ES-I3 (cell line): ENCODE results near the gene GREM2.
A peak's percentile ranks its signal among the peaks of the same experiment; 100 is the strongest.

Experiments
- H3K36me3 ChIP-seq: 2 replicates; pipeline ENCODE4 v1.6.1; 2013; ENCODE audit warnings: mild to moderate bottlenecking, low read length, control low read depth, moderate library complexity; ENCODE audit not compliant: insufficient read depth
- H3K4me1 ChIP-seq: 2 replicates; pipeline ENCODE4 v1.6.1; 2013; ENCODE audit warnings: mild to moderate bottlenecking, control low read depth, low read length; ENCODE audit not compliant: insufficient read depth
- H3K9ac ChIP-seq: 2 replicates; pipeline ENCODE4 v1.6.1; 2013; ENCODE audit warnings: low read depth, mild to moderate bottlenecking, low read length, moderate library complexity
- H3K9me3 ChIP-seq: 2 replicates; pipeline ENCODE4 v1.6.1; 2013; ENCODE audit warnings: mild to moderate bottlenecking, low read length, moderate library complexity; ENCODE audit not compliant: control insufficient read depth, insufficient read depth

GREM2 gene

DNA sequence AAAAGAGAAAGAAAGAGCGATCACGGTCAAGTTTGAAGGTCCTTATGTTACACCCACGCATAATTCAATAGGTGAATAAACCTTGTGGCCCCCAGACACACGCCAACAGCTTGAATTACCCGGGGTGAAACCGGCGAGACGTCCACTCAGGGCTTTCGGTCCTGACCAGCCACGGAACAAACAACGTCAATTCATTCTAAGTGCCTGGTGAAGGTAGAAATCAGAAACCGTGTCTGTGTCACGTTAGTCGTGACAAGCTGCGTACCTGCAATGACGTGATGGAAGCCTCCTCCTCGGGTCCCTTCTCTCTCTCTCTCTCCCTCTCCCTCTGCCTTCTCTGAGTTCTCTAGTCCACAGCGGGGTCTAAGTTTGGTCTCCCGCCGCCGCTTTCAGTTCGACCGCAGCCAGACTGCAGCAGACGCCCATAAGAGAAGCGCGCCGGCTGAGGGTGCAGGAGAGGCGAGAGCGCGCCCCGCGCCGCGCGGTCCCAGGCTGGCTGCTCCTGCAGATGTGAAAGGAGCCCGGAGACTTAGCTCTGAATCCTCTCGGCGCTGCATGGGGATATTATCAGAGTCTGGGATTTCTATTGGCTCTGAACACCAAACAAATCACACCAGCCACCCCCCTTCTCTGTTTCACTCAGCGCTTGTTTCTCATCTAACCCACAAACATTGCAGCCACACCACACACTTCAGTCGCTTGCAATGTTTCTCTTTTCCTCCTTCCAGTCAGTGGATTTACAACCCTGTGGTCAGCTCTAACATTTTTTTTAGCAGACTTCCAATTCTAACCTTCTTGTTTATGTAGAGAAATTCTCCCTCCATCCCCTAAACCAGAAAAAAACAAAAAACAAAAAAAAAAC, at the start of gene GREM2:
Gene GREM2 (minus strand): TSS at position 537 of the 862 bp plus-strand sequence. CDS start 118,680 bp downstream, outside the sequence.
- Histone ChIP-seq H3K36me3 (no peaks in the 10 kb centered on the region), H3K4me1 (peaks cover 8% of the 10 kb centered on the region; the same call in 1 of the 2 replicates), H3K9me3 (no peaks in the 10 kb centered on the region), H3K9ac (peak within 1 kb of the TSS; percentile 69)

GRCh38 chr1:240658312-240658960, 46.5 kb upstream of the GREM2 start:
- no peaks in the 10 kb centered on the region for H3K4me1 ChIP-seq
- H3K9me3 ChIP-seq, result no peaks in the 10 kb centered on the region; the same call in 1 of the 2 replicates
- H3K36me3 ChIP-seq, result no peaks in the 10 kb centered on the region
- H3K9ac ChIP-seq, result no peak overlapping the region

GRCh38 chr1:240656531-240656930, 44.6 kb upstream of the GREM2 start:
- no peaks in the 10 kb centered on the region for H3K4me1 ChIP-seq

GRCh38 chr1:240652961-240653409, 41.0 kb upstream of the GREM2 start:
- Histone ChIP-seq H3K9ac (no peak overlapping the region), H3K9me3 (no peaks in the 10 kb centered on the region; the same call in 1 of the 2 replicates), H3K36me3 (no peaks in the 10 kb centered on the region), H3K4me1 (no peaks in the 10 kb centered on the region; the same call in 1 of the 2 replicates)

More at GRCh38 chr1:240656531-240656930, 44.6 kb upstream of the GREM2 start:
- Histone ChIP-seq H3K9me3 (no peaks in the 10 kb centered on the region; the same call in 1 of the 2 replicates), H3K36me3 (no peaks in the 10 kb centered on the region), H3K9ac (no peak overlapping the region)

DNA sequence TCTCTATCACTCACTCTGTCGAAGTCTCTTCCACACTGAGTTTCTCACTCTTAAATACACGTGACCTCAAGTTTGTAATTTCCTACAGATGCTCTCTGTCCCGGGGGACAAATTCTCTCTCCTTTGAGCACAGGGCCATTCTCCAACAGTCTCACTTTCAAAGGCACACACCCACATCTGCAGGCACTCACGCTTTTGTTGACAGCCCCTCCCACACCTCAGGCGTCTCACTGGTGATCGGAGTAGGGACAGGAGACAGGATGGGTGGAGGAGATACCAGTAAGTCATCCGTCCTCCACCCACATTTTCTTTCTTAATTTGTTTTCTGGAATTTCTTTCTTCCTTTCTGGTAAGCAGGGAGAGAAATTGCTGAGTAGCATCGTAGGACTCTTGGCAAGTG, 40.6 kb upstream of the GREM2 start:
- H3K9ac ChIP-seq, result no peak overlapping the region
- no peaks in the 10 kb centered on the region for H3K9me3 ChIP-seq
- no peaks in the 10 kb centered on the region; the same call in 1 of the 2 replicates for H3K4me1 ChIP-seq
- H3K36me3 ChIP-seq, result no peaks in the 10 kb centered on the region

GRCh38 chr1:240650877-240651276, 38.9 kb upstream of the GREM2 start:
- no peaks in the 10 kb centered on the region for H3K36me3 ChIP-seq
- H3K9ac ChIP-seq, result no peak overlapping the region
- no peaks in the 10 kb centered on the region for H3K9me3 ChIP-seq
- no peaks in the 10 kb centered on the region; the same call in 1 of the 2 replicates for H3K4me1 ChIP-seq

GRCh38 chr1:240649733-240650721, 38.1 kb upstream of the GREM2 start:
- Histone ChIP-seq H3K36me3 (no peaks in the 10 kb centered on the region), H3K4me1 (no peaks in the 10 kb centered on the region; the same call in 1 of the 2 replicates), H3K9ac (no peak overlapping the region), H3K9me3 (no peaks in the 10 kb centered on the region)

DNA sequence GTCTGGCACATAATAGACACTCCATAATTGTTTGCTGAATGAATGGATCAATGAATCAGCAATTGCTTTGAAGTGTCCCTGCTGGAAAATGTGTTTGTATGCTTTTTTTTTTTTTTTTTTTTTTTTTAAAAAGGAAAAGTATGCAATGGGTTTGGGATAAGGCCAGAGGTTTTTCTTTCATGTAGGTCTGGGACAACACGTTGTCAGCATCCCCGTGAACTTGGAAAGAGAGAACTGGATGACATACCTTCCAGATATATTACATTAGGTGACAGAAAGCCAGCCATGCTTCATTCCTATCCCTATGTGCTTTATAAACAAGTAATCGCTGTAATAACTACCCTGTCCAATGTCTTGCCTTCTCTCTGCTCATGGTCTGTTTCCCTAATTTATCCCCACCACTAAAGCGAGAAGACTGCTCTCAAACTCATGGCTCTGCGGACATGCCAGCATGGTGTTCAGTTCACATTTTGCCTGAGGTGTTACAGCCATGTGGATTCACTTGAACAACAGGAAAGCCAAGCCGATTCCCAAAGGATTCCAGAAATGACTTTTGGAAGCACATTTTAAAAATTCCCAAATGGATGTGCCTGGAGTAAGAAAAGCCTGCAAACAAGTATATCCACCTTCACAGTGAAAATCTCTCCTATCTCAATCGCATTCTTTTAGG, 34.8 kb upstream of the GREM2 start:
- Histone ChIP-seq H3K4me1 (no peaks in the 10 kb centered on the region; the same call in 1 of the 2 replicates), H3K9me3 (no peaks in the 10 kb centered on the region), H3K9ac (no peak overlapping the region), H3K36me3 (no peaks in the 10 kb centered on the region)

GRCh38 chr1:240644732-240645131, 32.8 kb upstream of the GREM2 start:
- H3K9me3 ChIP-seq, result no peaks in the 10 kb centered on the region
- H3K4me1 ChIP-seq, result no peaks in the 10 kb centered on the region
- H3K36me3 ChIP-seq, result no peaks in the 10 kb centered on the region
- H3K9ac ChIP-seq, result no peak overlapping the region

- Histone ChIP-seq H3K9me3 (no peaks in the 10 kb centered on the region), H3K9ac (no peak overlapping the region), H3K4me1 (peaks cover 7% of the 10 kb centered on the region), H3K36me3 (no peaks in the 10 kb centered on the region)
These were observed 23.7 kb upstream of the GREM2 start for GRCh38 chr1:240635466-240636256.

DNA sequence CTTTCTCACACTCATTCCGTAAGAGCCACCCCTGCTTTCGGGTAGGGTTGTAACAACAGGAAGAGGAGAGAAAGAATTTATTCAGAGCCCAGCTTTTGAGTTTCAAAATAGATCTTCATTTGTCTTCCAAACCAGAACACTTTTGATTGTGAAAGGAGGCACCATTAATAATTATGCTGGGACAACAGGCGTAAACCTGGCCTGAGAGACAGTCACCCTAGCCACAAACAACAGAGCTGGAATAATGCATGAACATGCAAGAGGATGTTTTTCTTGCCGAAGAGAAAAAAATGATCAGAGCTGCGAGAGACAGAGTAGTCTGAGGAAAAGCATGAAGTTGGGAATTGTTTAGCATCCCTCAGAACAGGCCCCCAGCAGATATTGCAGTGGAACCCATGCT, 18.5 kb upstream of the GREM2 start:
- Histone ChIP-seq H3K9me3 (no peaks in the 10 kb centered on the region), H3K36me3 (no peaks in the 10 kb centered on the region), H3K4me1 (peaks cover 10% of the 10 kb centered on the region), H3K9ac (no peak overlapping the region)

GRCh38 chr1:240621249-240621648, 9.3 kb upstream of the GREM2 start:
- Histone ChIP-seq H3K4me1 (no peaks in the 10 kb centered on the region), H3K9ac (no peak overlapping the region), H3K9me3 (no peaks in the 10 kb centered on the region)

More at GRCh38 chr1:240621249-240621648, 9.3 kb upstream of the GREM2 start:
- no peaks in the 10 kb centered on the region for H3K36me3 ChIP-seq
